Panc1 (cell line): ENCODE measurements around the gene UQCC5.

Experiments
- POLR2AphosphoS5 ChIP-seq: IDR thresholded peaks from 2 replicates; pipeline ENCODE4 v1.6.1; 2012; ENCODE audit warnings: mild to moderate bottlenecking, low read depth, low read length, moderate library complexity
- TF ChIP-seq, protein P1 (sequence below): fragments of 450-650 bp; IDR thresholded peaks from 2 replicates; pipeline ENCODE4 v1.5.1; 2017; ENCODE audit warnings: mild to moderate bottlenecking

DNA sequence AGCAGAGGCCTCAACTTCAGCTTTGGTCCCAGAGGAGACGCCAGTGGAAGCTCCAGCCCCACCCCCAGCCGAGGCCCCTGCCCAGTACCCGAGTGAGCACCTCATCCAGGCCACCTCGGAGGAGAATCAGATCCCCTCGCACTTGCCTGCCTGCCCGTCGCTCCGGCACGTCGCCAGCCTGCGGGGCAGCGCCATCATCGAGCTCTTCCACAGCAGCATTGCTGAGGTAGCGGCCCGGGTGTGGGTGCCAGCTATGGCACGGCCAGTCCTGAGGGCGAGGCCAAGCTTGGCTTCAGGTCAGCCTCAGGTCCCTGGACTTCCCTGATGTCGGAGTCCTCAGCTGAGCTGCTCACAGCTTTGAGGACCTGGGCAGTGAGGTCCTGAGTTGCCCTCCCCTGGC lies 47.0 kb upstream of the UQCC5 start:
- TF ChIP-seq, protein P1, sequence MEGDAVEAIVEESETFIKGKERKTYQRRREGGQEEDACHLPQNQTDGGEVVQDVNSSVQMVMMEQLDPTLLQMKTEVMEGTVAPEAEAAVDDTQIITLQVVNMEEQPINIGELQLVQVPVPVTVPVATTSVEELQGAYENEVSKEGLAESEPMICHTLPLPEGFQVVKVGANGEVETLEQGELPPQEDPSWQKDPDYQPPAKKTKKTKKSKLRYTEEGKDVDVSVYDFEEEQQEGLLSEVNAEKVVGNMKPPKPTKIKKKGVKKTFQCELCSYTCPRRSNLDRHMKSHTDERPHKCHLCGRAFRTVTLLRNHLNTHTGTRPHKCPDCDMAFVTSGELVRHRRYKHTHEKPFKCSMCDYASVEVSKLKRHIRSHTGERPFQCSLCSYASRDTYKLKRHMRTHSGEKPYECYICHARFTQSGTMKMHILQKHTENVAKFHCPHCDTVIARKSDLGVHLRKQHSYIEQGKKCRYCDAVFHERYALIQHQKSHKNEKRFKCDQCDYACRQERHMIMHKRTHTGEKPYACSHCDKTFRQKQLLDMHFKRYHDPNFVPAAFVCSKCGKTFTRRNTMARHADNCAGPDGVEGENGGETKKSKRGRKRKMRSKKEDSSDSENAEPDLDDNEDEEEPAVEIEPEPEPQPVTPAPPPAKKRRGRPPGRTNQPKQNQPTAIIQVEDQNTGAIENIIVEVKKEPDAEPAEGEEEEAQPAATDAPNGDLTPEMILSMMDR = no peak
- no peak for TF ChIP-seq POLR2AphosphoS5
